Measurements from ENCODE around the gene DYNLT4. TPM values are rescaled to one million over a fixed set of nuclear protein-coding genes. Genes with fewer than 3 reads are reported as not detected.

Gene DYNLT4
- total and polyA plus RNA-seq, 2 of the 8 experiments (the other 6 are each of a cell fraction or from before 2014, with no cell fraction given): 0.29 TPM; not detected in 1

DNA sequence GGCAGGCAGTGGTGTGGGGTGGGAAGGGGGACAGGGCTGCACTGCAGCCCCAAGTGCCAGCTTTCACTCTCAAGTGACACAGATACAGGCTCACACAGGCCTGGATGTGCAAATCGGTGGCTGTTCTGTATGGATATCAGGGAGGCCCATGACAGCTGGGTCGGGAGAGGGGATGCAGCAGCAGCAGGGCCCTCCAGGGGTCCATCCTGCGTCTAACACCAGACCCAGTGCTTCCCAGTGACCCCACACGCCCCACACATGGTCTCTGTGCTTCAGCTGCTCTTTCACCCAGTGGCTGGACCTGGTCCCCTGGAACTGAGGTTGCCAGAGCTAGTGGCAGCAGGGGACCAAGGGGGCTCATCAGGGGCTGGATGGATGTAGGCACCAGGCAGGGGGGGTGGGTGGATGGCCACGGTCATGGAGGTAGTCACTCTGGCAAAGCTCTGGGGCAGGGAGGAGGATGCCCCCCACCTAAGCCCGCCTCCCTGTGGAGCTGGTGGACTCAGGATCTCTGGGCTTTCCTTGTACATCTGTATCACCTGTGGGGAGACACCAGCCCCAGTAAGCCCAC, 15.1 kb upstream of the DYNLT4 start (continued):
- TF ChIP-seq, protein P1, sequence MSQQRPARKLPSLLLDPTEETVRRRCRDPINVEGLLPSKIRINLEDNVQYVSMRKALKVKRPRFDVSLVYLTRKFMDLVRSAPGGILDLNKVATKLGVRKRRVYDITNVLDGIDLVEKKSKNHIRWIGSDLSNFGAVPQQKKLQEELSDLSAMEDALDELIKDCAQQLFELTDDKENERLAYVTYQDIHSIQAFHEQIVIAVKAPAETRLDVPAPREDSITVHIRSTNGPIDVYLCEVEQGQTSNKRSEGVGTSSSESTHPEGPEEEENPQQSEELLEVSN (IDR thresholded peaks at IDR 0.05): no peak
- no peak for TF ChIP-seq GABPA (IDR thresholded peaks at IDR 0.05; ENCODE audit: borderline replicate concordance, insufficient read depth, low read length)
